Spleen (tissue), 11 donors: ENCODE results near the gene HEATR1. TPM values are rescaled to one million over a fixed set of nuclear protein-coding genes. Genes with fewer than 3 reads are reported as not detected.
"Not testable (repeated sequence)": the region's sequence is repeated elsewhere in the genome, so short reads cannot be mapped to it uniquely, and the experiment has no call there.

ENCODE experiments used
- DNase-seq: peaks from one replicate; pipeline ENCODE4 v3.0.0-alpha.2; 2020
- H3K27ac ChIP-seq, 8 donors: fragments of 200-600 bp; sonication (generic) in 7 of 8; 1 replicate in 4 of 8; 2 replicates in 4 of 8; pipeline versions ENCODE4 v1.5.0 to v1.8.0; 2016 to 2021; ENCODE audit warnings: inconsistent platforms in 4 of 8, mild to moderate bottlenecking in 4 of 8, moderate library complexity in 1 of 8
- H3K27me3 ChIP-seq, 7 donors: fragments of 200-600 bp; sonication (generic) in 6 of 7; replicated peaks in 1 of 7; 1 replicate in 4 of 7; 2 replicates in 3 of 7; pipeline versions ENCODE4 v1.5.0 to v1.8.0; 2016 to 2021; ENCODE audit warnings: inconsistent platforms in 3 of 7, mild to moderate bottlenecking in 1 of 7
- H3K36me3 ChIP-seq, 6 donors: fragments of 200-600 bp; sonication (generic) in 5 of 6; 1 replicate in 4 of 6; 2 replicates in 2 of 6; pipeline versions ENCODE4 v1.5.0 to v1.8.0; 2016 to 2021; ENCODE audit warnings: inconsistent platforms in 2 of 6
- H3K4me1 ChIP-seq, 6 donors: fragments of 200-600 bp; sonication (generic) in 5 of 6; 1 replicate in 3 of 6; 2 replicates in 3 of 6; pipeline versions ENCODE4 v1.5.0 to v1.8.0; 2016 to 2021; ENCODE audit warnings: inconsistent platforms in 3 of 6
- H3K4me3 ChIP-seq, 8 donors: fragments of 200-600 bp; sonication (generic) in 7 of 8; 1 replicate in 4 of 8; 2 replicates in 4 of 8; pipeline versions ENCODE4 v1.5.0 to v1.8.0; 2016 to 2021; ENCODE audit warnings: inconsistent platforms in 4 of 8, mild to moderate bottlenecking in 4 of 8, moderate library complexity in 2 of 8
- H3K9me3 ChIP-seq, 8 donors: fragments of 200-600 bp; sonication (generic) in 7 of 8; 1 replicate in 4 of 8; 2 replicates in 4 of 8; pipeline versions ENCODE4 v1.5.0 to v1.8.0; 2016 to 2021; ENCODE audit warnings: inconsistent platforms in 4 of 8
- CTCF ChIP-seq, 11 experiments: fragments of 200-600 bp in 7 of 11; fragments of 450-650 bp in 4 of 11; sonication (generic) in 4 of 11; IDR thresholded peaks in 8 of 11; conservative IDR thresholded peaks in 3 of 11; 1 replicate in 7 of 11; 2 replicates in 4 of 11; pipeline versions ENCODE4 v1.4.0 to v1.8.0; 2016 to 2021; ENCODE audit warnings: antibody characterized with exemption in 11 of 11, inconsistent platforms in 4 of 11, mild to moderate bottlenecking in 1 of 11
- POLR2A ChIP-seq, 3 donors: fragments of 450-650 bp; IDR thresholded peaks; one replicate each; pipeline ENCODE4 v1.5.1; 2017; ENCODE audit warnings: antibody characterized with exemption in 3 of 3, mild to moderate bottlenecking in 1 of 3
- POLR2AphosphoS5 ChIP-seq, 3 donors: sonication (generic); formaldehyde crosslinking; IDR thresholded peaks; one replicate each; pipeline ENCODE4 v1.5.1; 2017; ENCODE audit warnings: antibody characterized with exemption in 3 of 3
- WGBS, 5 donors: extraction: QIAGEN DNeasy Blood & Tissue Kit in 3 of 5; methylation state at CpG; one replicate each; pipeline versions ENCODE4 v1.1.5 to v1.1.7; 2013 to 2018; 5-methylcytosine and 5-hydroxymethylcytosine counted together
- intact Hi-C: fragments of 100-400 bp; cut with DNase I; formaldehyde crosslinking; loops from one replicate; pipeline ENCODE4 v1.15.0; 2023; ENCODE audit warnings: low total_unique reads
- polyA plus RNA-seq, 3 donors: library from polyadenylated mRNA; stranded (reverse); fragments of 200-250 nt; gene quantifications; one replicate each; pipeline ENCODE4 v1.2.1, GENCODE V29; 2013
- total RNA-seq, 7 donors: library from RNA; depleted of rRNA in 3 of 7; stranded (reverse); fragments of >200 nt in 3 of 7; fragmentation: NEBNext Ultra II Directional in 4 of 7; extraction: Animal tissue kit (Norgen Biotek cat#: 25700) in 4 of 7; gene quantifications; one replicate each; pipeline versions ENCODE4 v1.1.0 to v1.2.1, GENCODE V29; 2016 to 2021
- donor health status: healthy with polysubstance abuse.
- donor health status: DM: no; HTN: no; CAD: no; lungs with moderate emphysema.
- donor health status: DM: no; HTN: no; CAD: no.
- donor health status: Bipolar disorder and iron deficiency.
- donor health status: healthy.
- donor health status: DM: no; HTN: no; CAD: no.
- donor health status: DM: yes; HTN: yes; CAD: no.

HEATR1 gene
- total and polyA plus RNA-seq, 10 donors, result 5.0 to 51.4 (median 34.6) TPM

GRCh38 chr1:236581528-236581927, 22.8 kb downstream of the HEATR1 start:
- no peaks in the 10 kb centered on the region for H3K4me1 ChIP-seq
- intact Hi-C loops, result no loop called here
- DNase-seq, result no peak
- no peak overlapping the region for H3K4me3 ChIP-seq
- TF ChIP-seq CTCF (IDR thresholded peaks at IDR 0.05 in 8 of 11, conservative IDR thresholded peaks at IDR 0.05 in 3 of 11), result no peak
- TF ChIP-seq POLR2AphosphoS5 (IDR thresholded peaks at IDR 0.05), result no peak
- H3K9me3 ChIP-seq, result no peaks in the 10 kb centered on the region
- no peaks in the 10 kb centered on the region for H3K27me3 ChIP-seq
- WGBS, 5 donors, result 81 to 93% (median 89%) methylated on average over 2 of the region's 2 CpGs
- H3K36me3 ChIP-seq, result peaks cover 0 to 100% (median 88%) of the 10 kb centered on the region in 6 donors
- H3K27ac ChIP-seq, result no peak overlapping the region

- DNase-seq, H3K4me3 ChIP-seq, H3K4me1 ChIP-seq, intact Hi-C loops, H3K27ac ChIP-seq, H3K27me3 ChIP-seq, H3K9me3 ChIP-seq: not testable (repeated sequence)
- peaks cover 0 to 100% (median 88%) of the 10 kb centered on the region in 6 donors for H3K36me3 ChIP-seq
- 94 to 100% (median 98%) methylated on average over 3 of the region's 3 CpGs for WGBS, 5 donors
Observed at GRCh38 chr1:236580404-236580803, 23.9 kb downstream of the HEATR1 start.

- WGBS, 5 donors, result 96 to 100% (median 98%) methylated on average over 3 of the region's 3 CpGs
- H3K27ac ChIP-seq, result no peak overlapping the region
- no peak for DNase-seq
- intact Hi-C loops, result no loop called here
- TF ChIP-seq POLR2A (IDR thresholded peaks at IDR 0.05), result no peak
- TF ChIP-seq POLR2AphosphoS5 (IDR thresholded peaks at IDR 0.05), result no peak
- TF ChIP-seq CTCF (IDR thresholded peaks at IDR 0.05 in 8 of 11, conservative IDR thresholded peaks at IDR 0.05 in 3 of 11), result no peak
- H3K4me3 ChIP-seq, result no peak overlapping the region
- H3K9me3 ChIP-seq, result no peaks in the 10 kb centered on the region
- H3K36me3 ChIP-seq, result peaks cover 0 to 100% (median 88%) of the 10 kb centered on the region in 6 donors
- H3K27me3 ChIP-seq, result no peaks in the 10 kb centered on the region
- no peaks in the 10 kb centered on the region for H3K4me1 ChIP-seq
Observed at GRCh38 chr1:236578661-236579060, 25.7 kb downstream of the HEATR1 start.

- H3K4me1 ChIP-seq, H3K27me3 ChIP-seq, H3K27ac ChIP-seq, H3K4me3 ChIP-seq, DNase-seq, intact Hi-C loops, H3K9me3 ChIP-seq: not testable (repeated sequence)
- 85 to 89% (median 87%) methylated on average over 7 of the region's 7 CpGs for WGBS, 5 donors
- H3K36me3 ChIP-seq, result peaks cover 0 to 100% (median 87%) of the 10 kb centered on the region in 6 donors
Observed at GRCh38 chr1:236577041-236577440, 27.3 kb downstream of the HEATR1 start.

GRCh38 chr1:236576004-236576403, 28.3 kb downstream of the HEATR1 start:
- H3K4me1 ChIP-seq, result no peaks in the 10 kb centered on the region
- 68 to 73% (median 72%) methylated on average over 2 of the region's 2 CpGs for WGBS, 5 donors
- H3K27me3 ChIP-seq, result no peaks in the 10 kb centered on the region
- peaks cover 3 to 100% (median 87%) of the 10 kb centered on the region in 6 donors for H3K36me3 ChIP-seq
- intact Hi-C loops, result no loop called here
- TF ChIP-seq POLR2AphosphoS5 (IDR thresholded peaks at IDR 0.05) (no peak), CTCF (IDR thresholded peaks at IDR 0.05 in 8 of 11, conservative IDR thresholded peaks at IDR 0.05 in 3 of 11) (no peak), POLR2A (IDR thresholded peaks at IDR 0.05) (no peak)
- H3K4me3 ChIP-seq, result no peak overlapping the region
- no peak overlapping the region for H3K27ac ChIP-seq
- no peaks in the 10 kb centered on the region for H3K9me3 ChIP-seq
- DNase-seq, result no peak
